ENCODE results near the gene DLEC1. TPM values are rescaled to one million over a fixed set of nuclear protein-coding genes. Genes with fewer than 3 reads are reported as not detected.

The DLEC1 gene
- total and polyA plus RNA-seq, 9 of the 15 experiments (the other 6 are each of a cell fraction or from before 2014, with no cell fraction given): 0.07 to 0.08 TPM; not detected in 7

GRCh38 chr3:38108649-38109579 lies 69.9 kb downstream of the DLEC1 start (continued):
- TF ChIP-seq DEAF1 (CRISPR knock-in tag; IDR thresholded peaks at IDR 0.05) (0 out of 2 replicates have a peak, but pooled peaks have one; percentile 18), ASH1L (IDR thresholded peaks at IDR 0.05; ENCODE audit: borderline replicate concordance, low read depth, partially characterized antibody) (no peak), BRD9 (IDR thresholded peaks at IDR 0.05; ENCODE audit: low read depth, partially characterized antibody) (no peak), SIN3B (IDR thresholded peaks at IDR 0.05; ENCODE audit: low read depth) (no peak), ERF (CRISPR knock-in tag; IDR thresholded peaks at IDR 0.05) (no peak), RB1 (IDR thresholded peaks at IDR 0.05; ENCODE audit: low read depth) (no peak), ZKSCAN8 (CRISPR knock-in tag; IDR thresholded peaks at IDR 0.05) (no peak), ZNF444 (CRISPR knock-in tag; IDR thresholded peaks at IDR 0.05) (no peak), GABPB1 (CRISPR knock-in tag; IDR thresholded peaks at IDR 0.05) (no peak), PHB (CRISPR knock-in tag; IDR thresholded peaks at IDR 0.05) (no peak), MYNN (IDR thresholded peaks at IDR 0.05) (no peak), MYNN (CRISPR knock-in tag; IDR thresholded peaks at IDR 0.05) (no peak), RFX5 (IDR thresholded peaks at IDR 0.05; ENCODE audit: low read depth, low read length) (no peak), ELF2 (CRISPR knock-in tag; IDR thresholded peaks at IDR 0.05) (0 out of 2 replicates have a peak, but pooled peaks have one; percentile 10), HDAC8 (tag; IDR thresholded peaks at IDR 0.05) (no peak)
- TF ChIP-seq, protein P1, sequence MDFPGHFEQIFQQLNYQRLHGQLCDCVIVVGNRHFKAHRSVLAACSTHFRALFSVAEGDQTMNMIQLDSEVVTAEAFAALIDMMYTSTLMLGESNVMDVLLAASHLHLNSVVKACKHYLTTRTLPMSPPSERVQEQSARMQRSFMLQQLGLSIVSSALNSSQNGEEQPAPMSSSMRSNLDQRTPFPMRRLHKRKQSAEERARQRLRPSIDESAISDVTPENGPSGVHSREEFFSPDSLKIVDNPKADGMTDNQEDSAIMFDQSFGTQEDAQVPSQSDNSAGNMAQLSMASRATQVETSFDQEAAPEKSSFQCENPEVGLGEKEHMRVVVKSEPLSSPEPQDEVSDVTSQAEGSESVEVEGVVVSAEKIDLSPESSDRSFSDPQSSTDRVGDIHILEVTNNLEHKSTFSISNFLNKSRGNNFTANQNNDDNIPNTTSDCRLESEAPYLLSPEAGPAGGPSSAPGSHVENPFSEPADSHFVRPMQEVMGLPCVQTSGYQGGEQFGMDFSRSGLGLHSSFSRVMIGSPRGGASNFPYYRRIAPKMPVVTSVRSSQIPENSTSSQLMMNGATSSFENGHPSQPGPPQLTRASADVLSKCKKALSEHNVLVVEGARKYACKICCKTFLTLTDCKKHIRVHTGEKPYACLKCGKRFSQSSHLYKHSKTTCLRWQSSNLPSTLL (IDR thresholded peaks at IDR 0.05): no peak
